HTERT RPE-1 (cell line): Measurements from ENCODE around the gene ANKRD33B.
"Not testable (repeated sequence)": the region's sequence is repeated elsewhere in the genome, so short reads cannot be mapped to it uniquely, and the experiment has no call there.

Experiments used
- in situ Hi-C: fragments of 300-500 bp; cut with MboI; formaldehyde crosslinking; loops from 4 replicates; pipeline ENCODE4 v1.14.3; 2020; ENCODE audit warnings: low sequenced_read_pairs

Gene ANKRD33B

DNA sequence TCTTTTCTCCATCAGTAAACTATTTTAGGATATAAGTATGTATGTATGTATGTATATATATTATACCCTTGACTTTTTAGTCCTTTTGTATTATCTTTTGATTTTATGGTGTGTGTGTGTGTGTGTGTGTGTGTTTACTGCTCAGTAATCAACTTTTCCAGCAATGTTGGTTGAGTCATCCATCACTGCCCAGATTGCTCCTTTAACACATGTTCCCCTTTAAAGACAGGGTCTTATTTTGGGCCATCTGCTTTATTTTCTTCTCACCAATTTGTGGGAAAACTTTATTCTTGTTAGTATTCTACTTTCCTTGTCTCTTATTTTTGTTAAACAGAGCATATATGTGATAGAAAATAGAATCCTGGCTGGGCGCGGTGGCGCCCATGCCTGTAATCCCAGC lies 28.1 kb downstream of the ANKRD33B start:
- in situ Hi-C loops: no loop called here

DNA sequence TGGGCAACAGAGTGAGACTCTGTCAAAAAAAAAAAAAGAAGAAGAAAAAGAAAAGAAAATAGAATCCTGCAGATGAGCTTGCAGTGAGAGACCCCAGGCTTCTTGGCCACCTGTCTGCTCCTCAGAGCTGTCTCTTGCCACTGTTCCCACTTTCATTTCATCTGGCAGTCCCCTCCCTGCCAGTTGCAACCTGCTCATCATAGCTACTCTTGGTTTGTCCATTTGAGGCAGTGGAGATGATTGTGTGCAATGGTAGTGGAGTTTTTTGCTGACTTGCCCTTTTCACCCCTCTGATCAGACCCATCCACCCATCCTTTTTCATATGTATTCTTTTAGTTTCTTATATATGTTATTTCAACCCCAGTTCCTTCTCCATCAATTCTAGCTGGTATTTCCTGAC lies 28.7 kb downstream of the ANKRD33B start:
- in situ Hi-C loops: no loop called here

DNA sequence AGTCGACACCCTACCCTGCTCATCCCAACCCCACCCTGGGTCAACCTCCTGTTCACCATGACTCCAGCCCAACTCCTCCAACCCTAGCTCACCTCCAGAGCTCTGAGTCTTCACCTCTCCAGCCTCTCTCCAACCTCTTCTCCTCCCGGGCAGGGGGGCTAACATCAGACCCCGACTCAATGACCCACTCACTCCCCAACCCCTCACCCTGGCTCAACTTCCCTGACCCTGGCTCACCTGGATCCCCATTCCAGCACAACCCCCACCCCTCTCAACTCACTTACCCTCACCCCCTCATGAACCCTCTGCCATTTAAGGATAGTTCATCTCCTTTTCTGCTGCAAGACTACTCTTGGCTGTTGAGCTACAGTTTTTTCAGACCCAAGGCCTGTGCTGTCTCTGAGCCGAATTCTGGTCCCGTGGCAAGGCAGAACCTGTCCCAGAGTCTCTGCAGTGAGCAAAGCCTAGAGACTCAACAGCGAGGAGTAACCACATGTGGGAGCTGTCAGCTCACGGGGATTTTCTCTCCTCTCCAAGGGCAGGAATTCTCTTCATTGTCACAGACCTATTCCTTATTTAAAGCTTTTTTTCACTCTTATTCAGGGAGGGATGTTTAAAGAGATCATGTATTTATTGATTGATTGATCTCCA lies 29.8 kb downstream of the ANKRD33B start:
- in situ Hi-C loops: no loop called here

DNA sequence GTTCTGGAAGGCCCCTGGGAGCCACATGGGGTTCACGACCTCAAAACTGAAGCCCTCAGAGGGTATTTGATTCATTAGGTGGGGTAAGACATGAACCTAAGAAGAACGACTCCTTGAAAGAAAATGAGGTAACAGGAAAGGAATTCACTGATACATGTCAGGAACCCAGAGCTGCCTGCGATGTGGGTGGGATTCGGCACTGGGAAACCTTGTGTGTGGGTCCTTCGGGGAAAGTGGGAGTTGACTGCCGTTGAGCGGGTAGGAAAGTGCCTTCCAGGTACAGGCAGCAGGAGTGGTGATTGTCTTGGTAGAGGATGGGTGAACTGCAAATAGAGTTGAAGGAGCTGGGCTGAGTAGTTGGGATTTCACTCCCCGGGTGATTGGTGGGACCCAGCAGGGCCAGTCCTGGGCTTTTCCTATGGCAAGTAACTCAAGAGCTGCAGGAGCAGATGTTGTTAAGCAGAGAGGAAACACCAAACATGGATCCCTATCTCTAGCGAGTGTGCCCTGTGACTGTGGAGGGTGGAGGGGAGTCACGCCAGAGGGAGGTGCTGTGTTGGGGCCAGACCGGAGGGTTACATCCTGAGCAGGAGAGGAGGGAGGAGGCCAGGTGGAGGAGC lies 30.8 kb downstream of the ANKRD33B start:
- in situ Hi-C loops: no loop called here

DNA sequence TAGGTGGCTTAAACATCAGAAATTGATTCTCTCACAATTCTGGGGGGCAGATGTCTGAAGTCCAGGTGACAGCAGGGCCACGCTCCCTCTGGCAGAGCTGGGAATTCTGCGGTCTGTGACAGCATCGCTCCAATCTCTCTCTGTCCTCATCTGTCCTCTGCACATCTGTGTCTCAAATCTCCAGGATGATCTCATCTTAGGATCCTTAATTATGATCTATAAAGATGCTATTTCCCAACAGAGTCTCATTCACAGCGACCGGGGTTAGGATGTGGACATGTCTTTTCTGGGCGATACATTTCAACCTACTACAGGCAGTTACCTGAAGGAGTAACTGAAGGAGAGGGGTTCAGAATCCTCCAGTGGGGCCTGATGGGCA lies 31.4 kb downstream of the ANKRD33B start:
- in situ Hi-C loops: no loop called here

DNA sequence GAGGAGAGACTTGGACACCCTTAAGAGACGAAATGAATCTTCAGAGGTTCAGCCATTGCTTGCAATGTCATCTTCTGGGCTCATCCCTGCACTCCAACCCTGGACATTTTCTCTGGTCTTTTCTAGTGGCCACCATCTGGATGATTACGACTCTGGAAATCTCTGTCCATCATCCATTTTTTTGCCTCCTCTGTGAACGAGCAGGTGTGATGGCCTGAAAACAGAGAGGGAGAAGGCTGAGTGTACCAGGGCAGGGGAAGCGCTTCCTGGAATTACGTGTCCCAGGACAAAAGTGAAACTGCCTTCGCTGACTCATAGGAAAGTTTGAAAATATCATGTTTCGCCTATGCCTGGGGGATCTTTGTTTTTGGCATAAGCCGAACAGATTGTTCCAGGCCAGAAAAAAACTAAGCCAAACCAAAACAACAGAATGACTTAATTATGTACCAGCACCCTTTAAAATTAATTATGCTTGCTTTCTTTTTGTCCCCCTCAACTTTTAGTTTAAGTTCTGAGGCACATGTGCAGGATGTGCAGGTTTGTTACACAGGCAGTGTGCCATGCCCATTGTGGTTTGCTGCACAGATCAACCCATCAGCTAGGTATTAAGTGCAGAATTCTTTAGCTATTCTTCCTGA lies 31.9 kb downstream of the ANKRD33B start:
- in situ Hi-C loops: no loop called here

DNA sequence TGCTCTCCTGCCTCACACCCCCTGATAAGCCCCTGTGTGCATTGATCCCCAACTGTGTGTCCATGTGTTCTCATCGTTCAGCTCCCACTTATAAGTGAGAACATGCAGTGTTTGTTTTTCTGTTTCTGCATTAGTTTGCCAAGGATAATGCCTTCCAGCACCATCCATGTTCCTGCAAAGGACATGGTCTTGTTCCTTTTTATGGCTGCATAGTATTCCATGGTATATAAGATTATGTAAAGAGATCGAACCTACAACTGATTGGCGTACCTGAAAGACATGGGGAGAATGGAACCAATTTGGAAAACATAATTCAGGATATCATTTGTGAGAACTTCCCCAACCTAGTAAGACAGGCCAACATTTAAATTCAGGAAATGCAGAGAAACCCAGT lies 32.4 kb downstream of the ANKRD33B start:
- in situ Hi-C loops: no loop called here

DNA sequence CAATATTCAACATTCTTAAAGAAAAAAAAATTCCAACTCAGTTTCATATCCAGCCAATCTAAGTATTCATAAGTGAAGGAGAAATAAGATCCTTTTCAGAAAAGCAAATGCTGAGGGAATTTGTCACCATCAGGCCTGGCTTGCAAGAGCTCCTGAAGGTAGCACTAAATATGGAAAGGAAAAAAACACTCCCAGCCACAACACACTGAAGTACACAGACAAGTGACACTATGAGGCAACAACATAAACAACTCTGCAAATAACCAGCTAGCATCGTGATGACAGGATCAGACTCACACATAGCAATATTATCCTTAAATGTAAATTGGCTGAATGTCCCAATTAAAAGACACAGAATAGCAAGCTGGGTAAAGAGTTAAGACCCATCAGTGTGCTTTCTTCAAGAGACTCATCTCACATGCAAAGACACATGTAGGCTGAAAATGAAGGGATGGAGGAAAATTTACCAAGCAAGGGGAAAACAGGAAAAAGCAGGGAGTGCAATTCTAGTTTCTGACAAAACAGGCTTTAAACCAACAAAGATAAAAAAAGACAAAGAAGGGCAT lies 33.1 kb downstream of the ANKRD33B start:
- in situ Hi-C loops: no loop called here

DNA sequence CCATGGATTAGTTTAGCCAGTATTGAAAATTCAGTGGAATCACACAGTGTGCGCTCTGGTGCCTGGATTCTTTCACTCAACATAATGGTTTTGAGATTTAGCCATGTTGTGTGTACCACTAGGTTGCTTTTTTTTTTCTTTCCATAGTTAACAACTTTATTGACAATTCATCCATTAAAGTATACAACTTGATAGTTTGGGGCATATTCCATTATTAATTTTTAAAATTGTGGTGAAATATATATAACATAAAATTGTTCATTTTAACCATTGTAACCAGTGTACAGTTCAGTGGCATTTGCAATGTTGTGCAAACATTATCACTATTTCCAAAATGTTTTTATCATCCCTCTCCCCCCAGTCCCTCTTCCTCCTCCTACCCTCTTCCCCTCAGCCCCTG lies 35.2 kb downstream of the ANKRD33B start:
- in situ Hi-C loops: no loop called here

DNA sequence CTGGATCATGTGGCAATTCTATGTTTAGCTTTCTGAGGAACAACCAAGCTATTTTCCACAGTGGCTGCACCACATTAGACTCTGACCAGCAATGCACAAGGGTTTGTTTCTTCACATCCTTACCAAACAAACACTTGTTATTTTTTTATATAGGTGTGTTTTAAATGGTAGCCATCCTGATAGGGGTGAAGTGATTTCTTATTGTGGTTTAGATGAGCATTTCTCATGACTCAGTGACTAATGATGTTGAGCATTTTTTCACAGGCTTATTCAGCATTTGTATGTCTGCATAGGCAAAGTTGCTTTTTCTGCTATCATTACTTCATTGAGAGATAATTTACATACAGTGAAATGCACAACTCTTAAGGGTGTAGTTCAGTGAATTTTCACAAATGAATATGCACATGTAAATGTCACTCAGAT lies 36.0 kb downstream of the ANKRD33B start:
- in situ Hi-C loops: no loop called here

DNA sequence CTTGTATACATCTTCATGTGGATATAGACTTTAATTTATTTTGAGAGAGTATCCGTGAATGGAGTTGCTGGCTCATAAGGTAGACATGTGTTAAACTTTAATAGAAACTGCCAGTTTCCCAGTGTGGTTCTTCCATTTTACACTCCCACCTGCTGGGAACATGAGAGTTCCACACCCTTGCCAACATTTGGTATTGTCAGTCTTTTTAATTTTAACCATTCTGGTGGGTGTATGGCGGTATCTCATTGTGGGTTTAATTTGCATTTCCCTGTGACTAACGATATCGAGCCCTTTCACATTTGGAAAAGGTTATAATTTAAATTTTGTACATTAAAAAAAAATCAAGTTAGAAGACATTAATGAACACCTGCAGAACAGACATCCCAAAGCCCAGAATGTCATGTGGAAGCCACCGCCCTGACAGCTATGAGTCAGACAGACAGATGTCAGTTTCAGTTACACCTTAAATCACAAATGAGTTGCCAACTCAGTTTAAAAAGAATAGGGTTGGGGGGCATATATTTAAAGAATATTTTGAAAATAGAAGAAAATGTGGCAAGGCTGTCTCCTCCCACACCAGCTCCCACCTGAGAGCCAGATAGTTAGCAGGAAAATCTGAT lies 36.9 kb downstream of the ANKRD33B start:
- in situ Hi-C loops: no loop called here

DNA sequence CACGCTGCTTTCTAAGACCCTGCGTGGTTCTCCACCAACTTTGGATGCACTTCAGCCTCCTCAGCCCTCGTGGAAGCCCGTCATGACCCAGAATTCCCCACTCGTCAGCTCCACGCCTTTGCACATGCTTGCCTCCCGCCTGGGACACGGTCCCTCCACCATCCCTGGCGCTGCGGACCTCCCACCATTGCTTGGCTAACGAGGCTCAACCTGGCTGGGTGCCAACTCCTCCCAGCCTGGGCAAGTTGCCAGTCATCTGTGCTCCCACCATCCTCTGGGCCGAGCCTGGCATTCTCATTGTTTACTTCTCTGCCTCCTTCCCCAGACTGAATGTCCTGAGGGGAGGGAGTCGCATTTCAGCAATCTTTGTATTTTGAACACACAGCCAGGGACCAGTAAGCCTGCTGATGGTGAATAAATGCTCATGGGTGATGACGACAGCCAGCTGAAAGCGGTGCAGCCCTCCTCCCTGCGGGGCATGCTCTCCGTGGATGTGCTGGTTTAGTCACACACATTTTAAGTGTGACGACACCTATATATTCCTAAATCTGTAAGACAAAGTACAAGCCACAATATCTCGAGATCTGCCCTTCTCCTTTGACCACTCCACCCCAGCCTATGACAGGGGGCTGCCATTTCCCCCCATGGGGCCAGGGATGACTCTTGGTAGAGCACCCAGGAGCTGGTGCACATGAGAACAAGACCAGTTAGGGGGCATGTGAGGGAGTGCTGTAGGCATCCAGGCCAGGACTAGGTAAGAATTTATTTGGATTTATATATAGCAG lies 37.6 kb downstream of the ANKRD33B start:
- in situ Hi-C loops: no loop called here

DNA sequence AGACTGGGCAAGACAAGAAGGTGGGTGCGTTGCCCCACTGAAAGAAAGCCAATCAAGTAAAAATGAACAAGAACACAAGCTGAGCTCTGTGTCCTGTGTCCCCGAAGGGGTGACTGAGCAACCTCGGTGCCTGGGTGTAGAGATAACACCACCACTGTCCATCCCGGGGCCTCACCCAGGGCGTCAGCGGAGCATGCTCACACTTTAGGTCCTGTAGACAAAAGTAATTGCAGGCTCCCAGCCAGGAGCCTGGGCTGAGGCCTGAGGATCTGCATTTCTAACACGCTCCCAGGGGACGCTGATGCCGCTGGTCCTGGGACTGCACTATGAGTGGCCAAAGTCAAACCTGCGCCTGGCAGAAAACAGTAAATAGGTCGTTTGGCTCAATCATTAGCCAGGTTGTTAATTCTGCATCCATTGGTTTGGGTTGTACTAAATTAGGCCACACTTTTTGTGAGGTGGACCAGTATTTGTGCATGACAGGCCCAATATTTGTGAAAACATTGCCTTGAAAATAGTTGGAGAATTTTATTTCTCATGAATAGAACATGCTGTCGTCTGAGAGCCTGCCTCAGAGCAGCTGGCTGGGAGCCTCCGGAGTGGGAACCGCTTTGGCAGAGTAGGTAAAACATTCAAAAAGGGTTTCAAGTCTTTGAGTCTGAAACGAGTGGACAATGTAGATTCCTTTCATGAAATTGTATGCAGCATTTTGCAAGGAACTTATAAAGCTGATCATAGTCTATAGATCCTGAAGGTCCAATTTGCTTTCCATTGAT lies 38.3 kb downstream of the ANKRD33B start:
- in situ Hi-C loops: no loop called here

DNA sequence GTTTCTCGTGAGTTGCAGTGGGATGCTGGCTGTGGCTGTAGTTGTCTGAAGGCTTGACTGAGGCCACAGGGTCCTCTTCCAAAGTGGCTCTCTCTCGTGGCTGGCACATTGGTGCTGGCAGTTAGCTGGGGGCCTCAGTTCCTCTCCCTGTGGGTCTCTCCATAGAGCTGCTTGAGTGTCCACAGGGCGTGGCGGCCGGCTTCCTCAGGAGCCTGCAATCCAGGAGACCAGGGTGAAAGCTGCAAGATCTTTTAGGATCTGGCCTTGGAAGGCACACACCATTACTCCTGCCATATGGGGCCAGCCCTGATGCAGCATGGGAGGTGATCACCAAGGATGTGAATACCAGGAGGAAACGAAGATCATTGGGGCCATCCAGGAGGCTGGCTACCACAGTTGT lies 41.1 kb downstream of the ANKRD33B start:
- in situ Hi-C loops: no loop called here

DNA sequence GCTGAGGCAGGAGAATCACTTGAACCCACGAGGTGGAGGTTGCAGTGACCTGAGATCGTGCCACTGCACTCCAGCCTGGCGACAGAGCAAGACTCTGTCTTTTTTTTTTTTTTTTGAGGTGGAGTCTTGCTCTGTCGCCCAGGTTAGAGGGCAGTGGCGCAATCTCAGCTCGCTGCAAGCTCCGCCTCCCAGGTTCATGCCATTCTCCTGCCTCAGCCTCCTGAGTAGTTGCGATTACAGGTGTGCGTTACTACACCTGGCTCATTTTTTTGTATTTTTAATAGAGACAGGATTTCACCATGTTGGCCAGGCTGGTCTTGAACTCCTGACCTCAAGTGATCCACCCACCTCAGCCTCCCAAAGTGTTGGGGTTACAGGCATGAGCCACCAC lies 42.8 kb downstream of the ANKRD33B start:
- in situ Hi-C loops: not testable (repeated sequence)

DNA sequence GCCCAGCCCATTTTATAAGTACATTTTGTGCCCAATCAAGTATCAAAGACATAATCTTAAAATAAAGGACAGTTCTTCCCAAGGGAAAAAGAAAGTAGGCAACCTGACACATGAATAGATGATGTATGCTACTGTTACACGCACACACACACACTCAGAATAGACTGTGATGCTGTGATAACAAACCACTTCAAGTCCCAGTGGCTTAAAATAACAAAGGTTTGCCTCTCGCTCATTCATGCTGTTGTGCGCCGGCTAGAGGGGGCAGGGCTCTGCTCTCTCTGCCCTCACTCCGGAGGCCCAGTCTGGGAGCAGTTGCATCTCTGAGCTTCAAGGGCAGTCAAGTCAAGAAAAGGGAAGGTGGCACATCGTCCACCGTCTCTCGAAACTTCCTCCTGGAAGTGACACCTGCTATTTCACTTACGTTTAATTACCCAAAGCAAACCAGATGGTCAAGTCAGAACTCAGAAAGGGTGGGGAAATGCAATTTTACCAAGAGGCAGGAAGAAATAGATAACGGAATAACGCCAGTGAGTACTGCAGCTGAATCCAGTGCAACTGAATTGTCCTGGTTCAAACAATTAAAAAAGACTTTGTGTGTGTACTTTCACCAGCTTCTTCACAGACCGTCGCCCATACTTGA lies 43.3 kb downstream of the ANKRD33B start:
- in situ Hi-C loops: no loop called here

DNA sequence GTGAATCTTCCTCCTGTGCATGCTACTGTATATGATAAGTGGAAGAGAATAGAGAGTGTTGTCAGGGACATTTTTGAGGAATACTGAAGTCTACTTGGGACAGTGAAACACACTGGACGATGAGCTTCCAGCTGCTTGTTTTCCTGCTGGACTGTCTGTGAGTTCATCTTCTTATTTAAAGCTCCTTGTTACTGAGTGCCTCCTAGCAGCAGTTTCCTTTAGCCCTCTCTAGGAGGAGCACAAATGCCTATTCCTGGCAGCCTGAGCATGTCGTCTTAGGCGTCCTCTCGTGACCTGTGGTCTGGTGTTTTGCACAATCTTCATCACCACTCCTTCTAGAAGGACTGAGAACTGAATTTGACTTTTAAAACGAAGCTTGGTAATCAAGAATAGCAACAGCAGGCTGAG lies 43.8 kb downstream of the ANKRD33B start:
- in situ Hi-C loops: no loop called here

DNA sequence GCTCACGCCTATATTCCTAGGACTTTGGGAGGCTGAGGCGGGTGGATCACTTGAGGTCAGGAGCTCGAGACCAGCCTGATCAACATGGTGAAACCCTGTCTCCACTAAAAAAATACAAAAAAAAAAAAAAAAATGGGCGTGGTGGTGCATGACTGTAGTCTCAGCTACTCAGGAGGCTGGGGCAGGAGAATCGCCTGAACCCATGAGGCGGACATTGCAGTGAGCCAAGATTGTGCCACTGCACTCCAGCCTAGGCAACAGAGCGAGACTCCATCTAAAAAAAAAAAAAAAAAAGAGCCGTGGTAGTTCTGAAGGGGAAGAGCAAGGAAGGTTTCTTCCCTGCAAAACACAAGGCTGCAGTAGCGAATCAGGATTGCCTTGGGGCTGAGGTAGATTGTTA lies 44.2 kb downstream of the ANKRD33B start:
- in situ Hi-C loops: not testable (repeated sequence)

DNA sequence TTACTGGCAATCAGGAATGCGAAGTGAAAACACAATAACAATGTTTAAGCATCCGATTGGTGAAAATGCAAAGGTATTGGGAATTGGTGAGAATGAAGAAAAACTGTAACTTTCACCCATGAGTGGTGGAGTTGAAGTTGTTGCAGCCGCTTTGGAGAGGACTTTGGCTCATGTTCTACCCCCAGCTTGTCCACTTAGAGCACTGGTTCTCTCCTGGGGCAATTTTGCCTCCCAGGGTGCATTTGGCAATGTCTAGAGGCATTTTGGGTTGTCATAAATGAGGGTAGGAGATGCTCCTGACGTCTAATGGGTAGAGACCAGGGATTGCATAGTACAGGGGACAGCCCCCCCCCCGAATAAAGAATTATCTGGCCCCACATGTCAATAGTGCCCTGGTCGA lies 46.2 kb downstream of the ANKRD33B start:
- in situ Hi-C loops: no loop called here

DNA sequence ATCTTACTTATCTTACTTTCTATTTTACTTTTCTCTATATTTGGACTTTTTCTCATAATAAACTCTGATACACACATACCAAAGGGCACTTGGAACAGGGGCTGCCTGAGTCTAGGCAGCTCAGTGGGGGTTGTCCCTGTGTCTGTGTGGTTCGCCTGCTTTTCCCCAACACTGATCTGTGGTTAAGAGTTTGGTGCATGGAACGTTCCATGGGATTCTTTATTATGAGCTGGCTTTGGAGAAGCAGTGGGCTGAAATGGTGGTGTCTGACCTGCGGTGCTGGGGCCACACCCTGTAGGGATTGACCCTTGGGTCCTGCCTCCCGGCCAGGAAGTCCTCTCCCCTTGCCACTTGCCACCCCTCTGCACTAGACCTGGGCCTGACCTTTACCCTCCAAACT lies 47.4 kb downstream of the ANKRD33B start:
- in situ Hi-C loops: no loop called here
